Stimulated activated CD8-positive, alpha-beta memory T cell treated with anti-CD3 and anti-CD28 coated beads, Interleukin-2, amount 100 ng/mL, for 1 hour (primary cell): ENCODE results near the gene IL4R.
"Not testable (repeated sequence)": the region's sequence is repeated elsewhere in the genome, so short reads cannot be mapped to it uniquely, and the experiment has no call there.

Source experiments
- DNase-seq, 2 donors: peaks; one replicate each; pipeline ENCODE4 v3.0.0-alpha.2; 2020; ENCODE audit warnings: low read depth in 2 of 2

The IL4R gene

GRCh38 chr16:27313422-27314160 is at the start of gene IL4R:
IL4R (plus strand) TSS chr16:27313974; CDS start chr16:27340204, 26,230 bp downstream.
- DNase-seq: peak; percentile 30 to 42

GRCh38 chr16:27264151-27264550 is 49.6 kb upstream of the IL4R start:
- DNase-seq: no peak

GRCh38 chr16:27265982-27266381 is 47.8 kb upstream of the IL4R start:
- no peak for DNase-seq

GRCh38 chr16:27267037-27267677 is 46.6 kb upstream of the IL4R start:
- no peak for DNase-seq

GRCh38 chr16:27268376-27269299 is 45.1 kb upstream of the IL4R start, which contains the start of gene NSMCE1:
NSMCE1 (minus strand) TSS chr16:27268772; CDS start chr16:27257570, 11,202 bp downstream.
- DNase-seq: peak; percentile 92 to 94

GRCh38 chr16:27269300-27270150 is 44.2 kb upstream of the IL4R start:
- DNase-seq: no peak

GRCh38 chr16:27270349-27270748 is 43.4 kb upstream of the IL4R start:
- no peak for DNase-seq

GRCh38 chr16:27272076-27272475 is 41.7 kb upstream of the IL4R start:
- DNase-seq: no peak

GRCh38 chr16:27272697-27273096 is 41.1 kb upstream of the IL4R start:
- not testable (repeated sequence) for DNase-seq

- no peak for DNase-seq
These were observed 40.5 kb upstream of the IL4R start for GRCh38 chr16:27273330-27273669.

- no peak for DNase-seq
These were observed 39.9 kb upstream of the IL4R start for GRCh38 chr16:27273670-27274423.

GRCh38 chr16:27274424-27274874 is 39.3 kb upstream of the IL4R start:
- DNase-seq: not testable (repeated sequence)

- no peak for DNase-seq
These were observed 38.4 kb upstream of the IL4R start for GRCh38 chr16:27275394-27275793.

- DNase-seq: no peak
These were observed 32.5 kb upstream of the IL4R start for GRCh38 chr16:27281243-27281642.

- no peak for DNase-seq
These were observed 28.7 kb upstream of the IL4R start for GRCh38 chr16:27284865-27285675.

GRCh38 chr16:27285676-27286196 is 28.0 kb upstream of the IL4R start:
- no peak for DNase-seq

GRCh38 chr16:27286451-27286850 is 27.3 kb upstream of the IL4R start:
- DNase-seq: no peak

GRCh38 chr16:27287051-27287811 is 26.5 kb upstream of the IL4R start:
- no peak for DNase-seq

GRCh38 chr16:27287887-27288286 is 25.9 kb upstream of the IL4R start:
- DNase-seq: no peak
